ENCODE data around the gene POU2AF1.

DNA sequence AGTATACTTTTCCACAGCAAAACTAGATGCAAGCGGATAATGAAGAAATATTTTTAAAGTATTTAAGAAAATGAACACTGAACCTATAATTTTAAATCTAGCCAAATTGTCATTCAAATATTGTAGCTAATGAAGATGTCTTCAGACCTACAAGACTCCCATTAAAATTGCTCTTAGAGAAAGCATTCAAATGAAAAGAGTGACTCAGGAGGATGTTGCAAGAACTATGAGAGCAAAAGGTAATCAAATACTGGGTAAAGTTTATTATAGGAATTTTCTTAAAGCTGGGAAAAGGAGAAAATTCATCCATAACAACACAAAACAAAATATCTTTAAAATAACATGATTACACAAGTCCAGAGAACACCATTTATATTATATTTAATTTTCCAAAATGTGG lies 5.4 kb upstream of the POU2AF1 start:
- TF ChIP-seq CTCF (IDR thresholded peaks at IDR 0.05; ENCODE audit: low read depth, low read length, poor library complexity, severe bottlenecking) (no peak), EZH2phosphoT487 (IDR thresholded peaks at IDR 0.05; ENCODE audit: borderline replicate concordance, low read length) (no peak)

Measured in DOHH2 (cell line).